GM04504 (cell line): ENCODE results near the gene BTBD10.
A peak's percentile ranks its signal among the peaks of the same experiment; 100 is the strongest.

Source experiments
- DNase-seq: peaks from one replicate; pipeline ENCODE4 v3.0.0-alpha.2; 2012; ENCODE audit warnings: low read depth

BTBD10 gene

GRCh38 chr11:13373216-13373615 is 89.8 kb downstream of the BTBD10 start:
- no peak for DNase-seq

- DNase-seq = no peak
Observed at GRCh38 chr11:13368041-13368446, 95.0 kb downstream of the BTBD10 start.

- DNase-seq = no peak
Observed at GRCh38 chr11:13367115-13367514, 95.9 kb downstream of the BTBD10 start.

DNA sequence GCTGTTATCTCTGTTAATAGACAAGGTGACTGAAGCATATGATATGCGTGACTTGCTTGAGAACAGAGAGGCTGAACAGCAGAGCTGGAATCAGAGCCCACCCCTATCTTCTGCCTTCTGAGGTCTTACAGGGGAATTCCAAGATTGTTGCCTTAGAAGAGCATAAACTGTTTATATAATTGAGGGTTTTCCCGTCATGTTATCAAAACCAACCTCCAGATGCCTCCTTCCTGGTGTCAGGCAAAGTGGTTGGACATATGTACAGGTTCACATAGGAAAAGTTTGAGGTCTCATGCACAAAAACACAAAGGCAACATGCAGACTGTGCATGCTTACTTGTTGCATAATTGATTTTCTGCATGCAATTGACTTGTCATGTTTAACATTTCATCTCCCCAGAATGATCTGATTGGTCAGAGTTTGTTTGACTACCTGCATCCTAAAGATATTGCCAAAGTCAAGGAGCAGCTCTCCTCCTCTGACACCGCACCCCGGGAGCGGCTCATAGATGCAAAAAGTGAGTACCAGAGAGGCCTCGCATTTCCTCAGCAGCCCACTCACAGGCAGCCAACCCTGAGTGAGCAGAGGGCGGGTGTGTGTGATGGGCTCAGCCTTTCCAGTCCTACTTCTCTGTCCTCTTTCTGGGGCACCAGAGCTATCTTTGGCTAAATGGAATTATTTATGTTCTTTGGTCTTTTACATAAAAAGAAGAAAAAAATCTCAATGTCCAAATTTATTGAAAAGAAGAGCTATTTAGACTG is 96.6 kb downstream of the BTBD10 start:
- DNase-seq = no peak

GRCh38 chr11:13364388-13364787 is 98.6 kb downstream of the BTBD10 start:
- no peak for DNase-seq

DNA sequence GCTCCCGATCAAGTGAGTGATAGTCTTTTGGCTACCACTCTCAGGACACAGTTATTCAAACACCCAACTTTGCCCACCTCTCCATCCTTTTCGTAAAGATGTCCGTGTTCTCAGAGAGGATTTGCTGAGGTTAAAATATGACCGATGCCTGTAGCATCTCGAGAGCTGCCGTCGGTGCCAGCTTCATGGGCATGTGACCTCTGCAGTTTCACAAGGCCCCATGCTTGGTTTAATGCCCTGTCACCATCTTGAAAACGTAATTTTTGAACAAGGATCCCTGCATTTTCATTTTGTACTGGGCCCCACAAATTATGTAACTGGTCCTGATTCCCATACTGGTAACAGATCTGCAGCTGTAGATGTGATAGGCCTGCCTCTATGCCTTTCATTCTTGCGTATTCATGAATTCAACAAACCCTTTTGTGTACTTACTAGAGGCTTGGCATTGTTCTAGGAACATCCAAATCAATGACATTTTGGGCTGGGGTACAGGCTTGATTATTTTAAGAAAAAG is 100.4 kb downstream of the BTBD10 start:
- DNase-seq = no peak

DNA sequence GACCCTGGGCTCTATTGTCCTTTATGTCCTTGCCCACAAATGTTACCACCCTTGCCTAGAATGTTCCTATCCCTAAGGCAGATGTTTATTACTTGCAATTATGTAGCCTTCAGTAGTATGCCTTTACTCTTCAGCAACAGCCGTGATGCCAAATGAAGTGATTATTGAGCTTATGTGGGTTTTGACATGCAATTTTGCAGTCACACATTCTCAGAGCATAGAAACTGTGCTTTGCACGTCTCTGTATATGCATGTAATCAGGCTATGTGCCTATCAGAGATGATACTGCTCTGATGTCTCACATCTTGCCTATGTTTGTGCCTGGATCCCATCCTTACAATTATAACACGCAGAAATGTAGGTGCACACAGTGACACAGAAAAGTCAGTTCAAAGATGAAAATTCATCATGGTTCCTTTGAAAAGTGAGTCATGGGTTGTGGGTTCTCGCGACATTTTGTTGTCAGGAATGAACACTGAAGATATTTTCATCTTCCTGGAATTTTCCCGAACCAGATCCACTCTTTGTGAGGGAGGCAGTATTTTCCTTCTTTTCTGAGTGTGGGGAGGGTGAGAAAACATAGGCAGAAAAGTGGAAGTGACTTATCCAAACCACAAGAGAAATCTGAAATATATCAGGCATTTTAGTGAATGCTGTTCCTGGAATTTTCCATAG is 104.3 kb downstream of the BTBD10 start:
- DNase-seq = no peak

GRCh38 chr11:13357232-13357631 is 105.8 kb downstream of the BTBD10 start:
- DNase-seq = no peak

DNA sequence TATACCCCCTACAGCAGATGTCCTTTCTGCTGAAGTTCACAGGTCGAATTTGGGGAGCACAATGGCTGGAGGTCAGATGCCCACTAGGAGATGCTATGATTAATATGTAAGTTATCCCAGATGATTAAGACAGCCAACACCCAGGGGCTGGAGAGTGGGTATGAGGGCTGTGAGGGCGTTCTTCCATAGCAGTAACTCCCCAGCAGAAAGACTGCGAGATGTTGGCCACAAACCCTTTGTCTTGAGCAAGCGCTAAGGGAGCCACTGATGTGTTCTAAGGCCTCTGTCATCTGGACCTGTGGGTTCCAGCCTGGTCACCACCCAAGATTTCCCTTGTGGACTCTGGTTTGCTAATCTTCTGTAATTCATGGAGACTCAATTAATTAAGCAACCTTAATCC is 107.8 kb downstream of the BTBD10 start:
- DNase-seq = no peak

GRCh38 chr11:13354335-13354734 is 108.7 kb downstream of the BTBD10 start:
- no peak for DNase-seq

DNA sequence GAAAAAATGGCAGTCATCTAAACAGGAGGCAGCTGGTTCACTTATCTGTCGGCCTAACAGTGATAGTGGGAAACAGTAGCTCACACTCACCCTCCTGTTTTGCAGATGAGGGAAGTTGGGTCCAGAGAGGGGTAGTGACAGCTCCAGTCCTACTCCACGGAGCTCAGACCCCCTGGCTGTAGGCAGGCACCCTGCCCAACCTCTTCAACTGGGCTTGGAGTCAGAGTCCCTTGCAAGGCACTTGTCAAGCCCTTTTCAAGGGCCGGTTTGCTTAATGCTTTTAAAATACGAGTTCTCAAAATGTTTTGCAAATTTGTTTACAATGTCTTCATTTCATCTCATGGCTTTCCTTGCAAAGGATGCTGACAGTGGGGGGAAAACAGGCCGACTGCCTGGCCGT is 110.3 kb downstream of the BTBD10 start:
- no peak for DNase-seq

GRCh38 chr11:13349581-13349980 is 113.4 kb downstream of the BTBD10 start:
- no peak for DNase-seq

- no peak for DNase-seq
Observed at GRCh38 chr11:13349046-13349445, 114.0 kb downstream of the BTBD10 start.

DNA sequence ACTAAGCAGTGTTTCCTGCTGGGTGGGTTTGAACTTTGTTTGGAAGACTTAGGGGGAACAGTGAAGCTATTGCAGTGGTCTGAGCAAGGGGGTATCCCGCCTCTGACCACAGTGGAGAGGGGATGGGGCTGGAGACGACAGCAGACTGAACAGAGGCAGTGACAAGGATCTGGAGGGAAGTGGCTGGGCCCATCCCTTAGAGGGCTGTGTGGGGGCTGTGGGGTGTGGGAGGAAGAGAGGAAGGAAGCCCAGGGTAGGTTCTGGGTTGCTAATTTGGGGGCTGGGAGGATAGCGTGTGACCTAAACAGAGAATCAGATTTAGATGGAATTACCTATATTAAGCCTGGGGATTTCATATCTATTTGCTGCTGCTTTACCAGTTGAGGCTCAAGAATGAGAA is 114.7 kb downstream of the BTBD10 start:
- DNase-seq = no peak

DNA sequence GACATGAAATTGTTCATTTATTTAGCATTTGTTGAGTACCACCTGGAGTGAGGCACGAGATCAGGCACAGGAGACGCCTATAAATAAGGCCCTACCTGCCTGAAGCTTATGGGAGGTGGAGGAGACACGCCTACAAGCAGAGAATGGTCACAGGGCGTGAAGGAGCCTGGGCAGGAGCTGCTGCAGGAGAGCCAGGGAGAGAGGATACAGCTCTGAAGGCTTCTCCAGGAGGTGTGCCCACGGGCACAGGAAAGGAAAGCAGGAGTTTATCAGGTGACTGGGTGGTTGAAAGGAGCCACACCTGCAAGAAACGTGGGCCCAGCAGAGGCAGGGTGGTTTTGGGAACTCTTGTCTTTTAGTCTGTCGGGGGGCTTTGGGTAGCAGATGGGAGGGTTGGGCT is 115.1 kb downstream of the BTBD10 start:
- DNase-seq = no peak

GRCh38 chr11:13346470-13346869 is 116.6 kb downstream of the BTBD10 start:
- no peak for DNase-seq

DNA sequence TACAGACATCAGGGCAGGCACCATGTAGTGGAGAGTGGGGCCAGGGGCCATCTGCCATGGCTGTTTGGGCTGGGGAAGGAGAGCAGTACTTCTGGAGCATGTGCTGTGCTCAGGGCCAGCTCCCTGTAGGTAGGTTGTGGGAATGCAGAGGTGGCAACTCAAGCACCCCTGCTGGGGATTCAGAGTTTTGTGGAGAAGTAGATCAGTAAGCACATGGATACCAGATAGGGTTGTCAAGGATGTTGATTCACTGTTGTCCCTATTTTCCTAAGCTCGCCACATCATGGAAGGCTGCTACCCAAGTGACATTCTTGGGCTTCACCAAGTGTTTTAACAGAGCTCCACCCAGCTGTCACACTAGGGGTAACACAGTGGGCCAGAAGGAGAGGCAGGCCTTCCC is 118.2 kb downstream of the BTBD10 start:
- DNase-seq = no peak

GRCh38 chr11:13343931-13344717 is 118.9 kb downstream of the BTBD10 start:
- DNase-seq = peak; percentile 56

DNA sequence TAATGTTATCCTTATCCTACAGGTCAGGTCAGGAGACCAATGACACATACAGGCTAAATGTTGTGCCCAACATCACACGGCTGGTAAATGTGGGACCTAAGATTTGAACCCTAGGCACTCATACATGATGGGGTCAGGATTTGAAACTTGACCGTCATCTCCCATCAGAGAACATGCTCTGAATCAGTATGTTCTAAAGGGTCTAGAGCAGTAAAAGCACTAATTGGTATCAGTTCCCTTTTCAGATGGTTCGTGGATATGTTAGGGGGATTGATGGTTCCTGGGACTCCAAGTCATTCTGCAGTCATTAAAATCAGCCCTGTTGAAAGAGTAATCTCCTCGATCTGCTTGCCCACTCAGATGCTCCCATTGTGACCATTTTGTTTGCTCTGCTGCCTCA is 120.0 kb downstream of the BTBD10 start:
- DNase-seq = no peak

DNA sequence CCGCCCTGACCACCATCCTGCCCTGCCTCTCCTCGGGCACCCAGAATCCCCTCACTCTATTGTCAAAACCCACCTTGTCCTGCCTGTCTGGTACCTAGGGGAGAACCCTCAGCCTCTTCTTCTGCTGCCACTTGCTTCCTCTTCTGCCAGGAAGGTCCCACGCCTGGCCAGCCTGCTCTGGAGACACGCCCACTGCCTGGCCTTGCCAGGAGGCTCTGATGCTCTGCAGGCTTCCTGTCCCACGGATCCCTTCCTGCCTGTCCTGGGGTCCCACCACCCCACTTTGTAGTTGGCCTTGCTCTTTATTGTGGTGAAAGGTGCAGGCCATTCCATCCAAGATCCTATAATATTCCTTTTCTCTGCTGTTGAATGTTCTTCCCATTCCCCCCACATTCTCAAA is 122.0 kb downstream of the BTBD10 start:
- no peak for DNase-seq

GRCh38 chr11:13339195-13340153 is 123.5 kb downstream of the BTBD10 start:
- DNase-seq = peak; percentile 83
